Neural crest cell (in vitro differentiated cells): ENCODE data around the gene NADK. TPM values are rescaled to one million over a fixed set of nuclear protein-coding genes. Genes with fewer than 3 reads are reported as not detected.

Source experiments
- DNase-seq: peaks from one replicate; pipeline ENCODE4 v3.0.0; 2021; ENCODE audit warnings: low read depth, mixed read lengths, low spot score
- H3K27ac Mint-ChIP-seq: one replicate; pipeline ENCODE4 v1.8.0; 2021; ENCODE audit warnings: mild to moderate bottlenecking, mixed read lengths; ENCODE audit not compliant: unreplicated experiment
- H3K27me3 Mint-ChIP-seq: 2 replicates; pipeline ENCODE4 v1.8.0; 2021; ENCODE audit warnings: low read depth, mild to moderate bottlenecking, mixed read lengths
- H3K36me3 Mint-ChIP-seq: 2 replicates; pipeline ENCODE4 v1.8.0; 2021; ENCODE audit warnings: low read depth, mild to moderate bottlenecking, mixed read lengths
- H3K4me1 Mint-ChIP-seq: 2 replicates; pipeline ENCODE4 v1.8.0; 2021; ENCODE audit warnings: mixed read lengths
- H3K4me3 Mint-ChIP-seq: one replicate; pipeline ENCODE4 v1.8.0; 2021; ENCODE audit warnings: mild to moderate bottlenecking, mixed read lengths
- H3K9me3 Mint-ChIP-seq: 2 replicates; pipeline ENCODE4 v1.8.0; 2021; ENCODE audit warnings: mixed read lengths
- total RNA-seq: library from RNA; stranded (reverse); gene quantifications from 2 replicates; pipeline ENCODE4 v1.2.1, GENCODE V29; 2021
- TF ChIP-seq, protein P1 (sequence below): fragments of 200-600 bp; sonication (generic); conservative IDR thresholded peaks from 2 replicates; pipeline ENCODE4 v1.5.0; 2021; ENCODE audit warnings: antibody characterized with exemption, mild to moderate bottlenecking

NADK gene
- total RNA-seq, 1 donor from 2014 or later = 88.4 TPM

DNA sequence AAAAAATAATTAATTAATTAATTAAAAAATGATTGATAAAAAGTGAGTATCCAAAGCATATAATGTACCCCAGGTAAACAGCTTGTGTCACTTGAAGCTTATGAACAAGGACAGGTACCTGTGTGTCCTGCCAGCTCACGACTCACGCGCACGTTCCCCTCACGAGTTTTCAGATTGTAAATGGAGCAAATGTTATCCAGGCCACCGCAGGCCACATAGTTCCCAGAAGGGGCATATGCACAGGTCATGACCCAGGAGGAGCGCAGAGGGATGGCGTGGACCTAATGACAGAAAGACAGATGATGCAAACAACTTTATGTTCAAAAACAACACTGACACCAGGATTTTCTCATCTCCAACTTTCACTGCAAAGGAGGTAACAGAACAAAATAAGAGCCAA lies 26.0 kb upstream of the NADK start:
- H3K27me3 Mint-ChIP-seq = no peaks in the 10 kb centered on the region
- no peak overlapping the region for H3K27ac Mint-ChIP-seq
- TF ChIP-seq, protein P1, sequence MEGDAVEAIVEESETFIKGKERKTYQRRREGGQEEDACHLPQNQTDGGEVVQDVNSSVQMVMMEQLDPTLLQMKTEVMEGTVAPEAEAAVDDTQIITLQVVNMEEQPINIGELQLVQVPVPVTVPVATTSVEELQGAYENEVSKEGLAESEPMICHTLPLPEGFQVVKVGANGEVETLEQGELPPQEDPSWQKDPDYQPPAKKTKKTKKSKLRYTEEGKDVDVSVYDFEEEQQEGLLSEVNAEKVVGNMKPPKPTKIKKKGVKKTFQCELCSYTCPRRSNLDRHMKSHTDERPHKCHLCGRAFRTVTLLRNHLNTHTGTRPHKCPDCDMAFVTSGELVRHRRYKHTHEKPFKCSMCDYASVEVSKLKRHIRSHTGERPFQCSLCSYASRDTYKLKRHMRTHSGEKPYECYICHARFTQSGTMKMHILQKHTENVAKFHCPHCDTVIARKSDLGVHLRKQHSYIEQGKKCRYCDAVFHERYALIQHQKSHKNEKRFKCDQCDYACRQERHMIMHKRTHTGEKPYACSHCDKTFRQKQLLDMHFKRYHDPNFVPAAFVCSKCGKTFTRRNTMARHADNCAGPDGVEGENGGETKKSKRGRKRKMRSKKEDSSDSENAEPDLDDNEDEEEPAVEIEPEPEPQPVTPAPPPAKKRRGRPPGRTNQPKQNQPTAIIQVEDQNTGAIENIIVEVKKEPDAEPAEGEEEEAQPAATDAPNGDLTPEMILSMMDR = no peak
- peaks cover 13% of the 10 kb centered on the region for H3K36me3 Mint-ChIP-seq
- peaks cover 20% of the 10 kb centered on the region for H3K4me1 Mint-ChIP-seq
- H3K4me3 Mint-ChIP-seq = no peak overlapping the region
- no peak for DNase-seq
- H3K9me3 Mint-ChIP-seq = no peaks in the 10 kb centered on the region

DNA sequence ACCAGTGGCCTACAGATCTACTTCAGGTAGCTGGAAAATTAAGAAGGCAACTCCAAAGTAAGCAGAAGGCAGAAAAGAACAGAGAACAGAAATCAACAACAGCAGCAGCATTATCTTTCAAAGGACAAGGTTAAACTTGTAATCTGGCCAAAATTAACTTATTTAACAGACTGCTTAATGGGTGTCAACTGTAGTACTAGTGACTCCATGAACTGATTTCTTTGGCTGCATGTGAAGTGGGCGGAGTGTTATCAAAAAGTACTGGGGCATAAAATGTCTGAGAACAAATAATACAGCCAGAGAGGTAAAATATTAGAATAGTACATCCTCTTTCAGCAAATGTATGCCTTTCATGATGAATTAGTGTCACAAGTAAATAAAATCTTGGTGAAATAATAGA lies 24.6 kb upstream of the NADK start:
- peaks cover 11% of the 10 kb centered on the region for H3K36me3 Mint-ChIP-seq
- H3K9me3 Mint-ChIP-seq = no peaks in the 10 kb centered on the region
- H3K4me1 Mint-ChIP-seq = peaks cover 20% of the 10 kb centered on the region
- H3K27me3 Mint-ChIP-seq = no peaks in the 10 kb centered on the region
- TF ChIP-seq, protein P1 = no peak
- H3K27ac Mint-ChIP-seq = no peak overlapping the region
- no peak overlapping the region for H3K4me3 Mint-ChIP-seq
- no peak for DNase-seq

DNA sequence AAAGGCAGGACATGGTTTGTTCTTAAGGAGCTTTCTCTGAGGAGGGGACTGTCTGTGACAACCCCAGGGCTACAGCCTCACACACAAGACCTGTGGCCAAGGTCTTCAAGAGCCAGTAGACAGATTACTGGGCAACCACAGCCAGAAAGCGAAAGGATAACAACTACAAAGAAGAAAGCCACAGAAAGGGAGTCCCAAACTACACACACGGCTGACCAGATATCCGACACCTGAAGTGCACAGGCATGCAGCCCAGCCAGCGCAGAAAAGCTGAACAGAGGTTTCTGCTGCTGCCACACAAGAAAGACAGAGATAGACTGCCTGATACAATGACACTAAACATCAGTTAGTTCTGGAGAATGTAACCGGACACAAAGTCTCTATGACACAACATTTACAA lies 21.4 kb upstream of the NADK start:
- TF ChIP-seq, protein P1 = no peak
- no peak overlapping the region for H3K4me3 Mint-ChIP-seq
- H3K27ac Mint-ChIP-seq = no peak overlapping the region
- no peaks in the 10 kb centered on the region for H3K27me3 Mint-ChIP-seq
- peaks cover 20% of the 10 kb centered on the region for H3K4me1 Mint-ChIP-seq
- DNase-seq = no peak
- H3K9me3 Mint-ChIP-seq = no peaks in the 10 kb centered on the region
- peaks cover 19% of the 10 kb centered on the region for H3K36me3 Mint-ChIP-seq

DNA sequence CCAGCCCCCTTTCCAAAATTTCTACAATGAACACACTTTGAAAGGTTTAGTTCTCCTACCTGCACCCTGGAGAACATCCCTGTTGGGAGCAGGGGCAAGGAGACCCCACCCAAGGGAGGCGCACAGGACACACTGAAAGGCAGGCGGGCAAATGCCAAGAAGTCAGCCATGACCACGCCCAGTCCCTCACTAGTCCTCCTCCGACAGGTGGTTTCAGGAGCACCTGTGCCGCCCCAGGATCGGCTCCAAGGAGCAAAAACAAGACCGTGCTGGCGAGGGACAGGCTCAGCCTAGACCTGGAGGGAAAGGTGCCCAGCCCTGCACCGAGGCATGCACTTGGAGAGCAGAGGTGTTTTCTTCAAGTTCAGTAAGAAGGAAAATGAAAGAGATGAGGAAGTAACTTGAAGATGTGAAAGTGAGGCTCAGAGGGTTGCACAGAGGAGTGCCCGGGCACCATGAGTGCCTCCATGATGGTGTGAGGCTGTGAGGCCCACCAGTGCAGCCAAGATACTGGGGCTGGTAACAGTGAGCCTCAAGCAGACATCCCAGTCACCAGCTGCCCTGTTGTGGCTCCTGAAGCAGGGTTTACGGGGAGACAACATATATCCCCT lies 19.6 kb upstream of the NADK start:
- Mint-ChIP-seq H3K27me3 (no peaks in the 10 kb centered on the region), H3K4me1 (peaks cover 17% of the 10 kb centered on the region), H3K27ac (no peak overlapping the region), H3K36me3 (peaks cover 17% of the 10 kb centered on the region), H3K9me3 (no peaks in the 10 kb centered on the region), H3K4me3 (no peak overlapping the region)
- no peak for DNase-seq
- TF ChIP-seq, protein P1 = no peak

DNA sequence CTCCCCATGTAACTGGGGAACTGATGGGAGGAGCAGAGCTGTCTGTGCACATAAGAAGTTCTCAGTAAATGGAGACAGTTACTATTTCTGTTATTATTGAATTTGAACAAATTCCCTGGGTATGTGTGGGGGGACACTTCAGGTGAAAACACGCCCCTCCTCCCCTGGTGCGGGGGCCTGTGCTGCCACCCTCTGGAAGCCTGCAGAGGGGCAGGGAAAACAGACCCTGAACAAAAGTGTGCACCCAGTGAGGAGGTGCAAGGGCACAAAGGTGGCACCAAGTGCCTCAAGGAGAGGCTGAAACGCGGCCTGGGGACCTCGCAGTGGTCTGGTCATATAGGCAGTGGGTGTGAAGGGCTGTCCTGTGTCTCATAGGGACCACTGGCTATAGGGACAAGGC lies 18.2 kb upstream of the NADK start:
- Mint-ChIP-seq H3K27me3 (no peaks in the 10 kb centered on the region), H3K9me3 (no peaks in the 10 kb centered on the region), H3K36me3 (peaks cover 12% of the 10 kb centered on the region), H3K4me1 (peaks cover 8% of the 10 kb centered on the region), H3K4me3 (no peak overlapping the region), H3K27ac (peak overlapping the region; percentile 12)
- DNase-seq = no peak
- TF ChIP-seq, protein P1 = peak; percentile 23
